Gastroesophageal sphincter (tissue), 4 donors: ENCODE measurements around the gene ARSD. TPM values are rescaled to one million over a fixed set of nuclear protein-coding genes. Genes with fewer than 3 reads are reported as not detected.
"Not testable (repeated sequence)": the region's sequence is repeated elsewhere in the genome, so short reads cannot be mapped to it uniquely, and the experiment has no call there.

Experiments used
- ATAC-seq: fragments of 150-250 bp; one replicate; pipeline ENCODE4 v1.9.1; 2016; ENCODE audit warnings: mild to moderate bottlenecking, moderate library complexity
- H3K27ac ChIP-seq, 4 donors: fragments of 200-600 bp; sonication (generic) in 3 of 4; 1 replicate in 3 of 4; 2 replicates in 1 of 4; pipeline ENCODE4 v1.5.1; 2016 to 2019
- H3K27me3 ChIP-seq: fragments of 200-600 bp; sonication (generic); one replicate; pipeline ENCODE4 v1.5.1; 2019
- H3K36me3 ChIP-seq, 2 donors: fragments of 200-600 bp; sonication (generic); one replicate each; pipeline ENCODE4 v1.5.1; 2019; ENCODE audit warnings: control low read depth in 1 of 2
- H3K4me1 ChIP-seq, 3 donors: fragments of 200-600 bp; sonication (generic); 1 replicate in 2 of 3; 2 replicates in 1 of 3; pipeline ENCODE4 v1.5.1; 2016 to 2019; ENCODE audit warnings: control low read depth in 2 of 3
- H3K4me3 ChIP-seq, 2 donors: fragments of 200-600 bp; sonication (generic); one replicate each; pipeline ENCODE4 v1.5.1; 2019; ENCODE audit warnings: mild to moderate bottlenecking in 1 of 2, moderate library complexity in 1 of 2
- H3K9me3 ChIP-seq, 3 donors: fragments of 200-600 bp; sonication (generic); one replicate each; pipeline ENCODE4 v1.5.1; 2017 to 2019; ENCODE audit warnings: control low read depth in 2 of 3
- CTCF ChIP-seq, 4 experiments: fragments of 200-600 bp in 2 of 4; fragments of 450-650 bp in 2 of 4; sonication (generic) in 1 of 4; IDR thresholded peaks; one replicate each; pipeline ENCODE4 v1.5.1; 2017 to 2019; ENCODE audit warnings: antibody characterized with exemption in 4 of 4, mild to moderate bottlenecking in 2 of 4, moderate library complexity in 2 of 4
- EP300 ChIP-seq: sonication (generic); formaldehyde crosslinking; IDR thresholded peaks from one replicate; pipeline ENCODE4 v1.6.1; 2017; ENCODE audit warnings: antibody characterized with exemption, mild to moderate bottlenecking
- POLR2A ChIP-seq, 2 donors: fragments of 450-650 bp; IDR thresholded peaks; one replicate each; pipeline ENCODE4 v1.6.1; 2017; ENCODE audit warnings: antibody characterized with exemption in 2 of 2, mild to moderate bottlenecking in 2 of 2, moderate library complexity in 1 of 2
- POLR2AphosphoS5 ChIP-seq: sonication (generic); formaldehyde crosslinking; IDR thresholded peaks from one replicate; pipeline ENCODE4 v1.6.1; 2017; ENCODE audit warnings: antibody characterized with exemption
- WGBS, 2 donors: methylation state at CpG; one replicate each; pipeline ENCODE4 v1.1.5; 2018; ENCODE audit warnings: low coverage in 1 of 2; 5-methylcytosine and 5-hydroxymethylcytosine counted together
- total RNA-seq, 4 donors: library from RNA; depleted of rRNA; stranded (reverse); fragments of >200 nt; gene quantifications; one replicate each; pipeline ENCODE4 v1.1.0, GENCODE V29; 2016

ARSD gene
- total RNA-seq, 4 donors from 2014 or later = 11.5 to 20.2 (median 12.4) TPM

GRCh38 chrX:2901367-2902036, 27.6 kb downstream of the ARSD start:
- no peak overlapping the region for H3K4me3 ChIP-seq
- WGBS, 2 donors = 88 to 92% methylated on average over 7 to 9 of the region's 9 CpGs
- H3K27ac ChIP-seq = no peak overlapping the region
- no peak for TF ChIP-seq CTCF (IDR thresholded peaks at IDR 0.05)
- TF ChIP-seq POLR2A (IDR thresholded peaks at IDR 0.05) = no peak
- TF ChIP-seq EP300 = no peak
- TF ChIP-seq POLR2AphosphoS5 = no peak
- ATAC-seq = no peak
- no peaks in the 10 kb centered on the region for H3K27me3 ChIP-seq
- peaks cover 0 to 7% (median 0%) of the 10 kb centered on the region in 3 donors for H3K9me3 ChIP-seq
- H3K36me3 ChIP-seq = peaks cover 0 to under 1% of the 10 kb centered on the region in 2 donors
- no peaks in the 10 kb centered on the region for H3K4me1 ChIP-seq

GRCh38 chrX:2898846-2899512, 30.2 kb downstream of the ARSD start:
- no peaks in the 10 kb centered on the region for H3K27me3 ChIP-seq
- WGBS, 2 donors = 79 to 83% methylated on average over 2 to 9 of the region's 13 CpGs
- no peak overlapping the region for H3K27ac ChIP-seq
- H3K4me1 ChIP-seq = no peaks in the 10 kb centered on the region
- TF ChIP-seq EP300 = no peak
- no peak for TF ChIP-seq POLR2AphosphoS5
- TF ChIP-seq CTCF (IDR thresholded peaks at IDR 0.05) = no peak
- no peak for TF ChIP-seq POLR2A (IDR thresholded peaks at IDR 0.05)
- no peak for ATAC-seq
- H3K36me3 ChIP-seq = no peaks in the 10 kb centered on the region
- H3K4me3 ChIP-seq = no peak overlapping the region
- H3K9me3 ChIP-seq = peaks cover 0 to 7% (median 0%) of the 10 kb centered on the region in 3 donors

GRCh38 chrX:2897690-2898623, 31.2 kb downstream of the ARSD start:
- not testable (repeated sequence) for H3K9me3 ChIP-seq, H3K27me3 ChIP-seq, ATAC-seq, H3K27ac ChIP-seq, H3K4me1 ChIP-seq, H3K36me3 ChIP-seq, H3K4me3 ChIP-seq
- 18 to 21% methylated on average over 2 to 12 of the region's 22 CpGs for WGBS, 2 donors

GRCh38 chrX:2897311-2897689, 31.8 kb downstream of the ARSD start:
- Histone ChIP-seq H3K27ac (no peak overlapping the region), H3K4me3 (no peak overlapping the region)
- 90% methylated on average over 2 of the region's 12 CpGs; no CpG with 5 or more reads in 1 of the 2 donors for WGBS, 2 donors

More at GRCh38 chrX:2897311-2897689, 31.8 kb downstream of the ARSD start:
- Histone ChIP-seq H3K27me3 (no peaks in the 10 kb centered on the region), H3K9me3 (no peaks in the 10 kb centered on the region), H3K36me3 (no peaks in the 10 kb centered on the region), H3K4me1 (no peaks in the 10 kb centered on the region)
- no peak for ATAC-seq
- TF ChIP-seq POLR2A (IDR thresholded peaks at IDR 0.05) (no peak), CTCF (IDR thresholded peaks at IDR 0.05) (no peak), POLR2AphosphoS5 (no peak), EP300 (no peak)
